NCI-H2227 (cell line): Measurements from ENCODE around the gene KLRC3.
"Not testable (repeated sequence)": the region's sequence is repeated elsewhere in the genome, so short reads cannot be mapped to it uniquely, and the experiment has no call there.

Experiments used
- DNase-seq: peaks from one replicate; lab custom pipeline; 2025; ENCODE audit not compliant: unreplicated experiment; lab: John Stamatoyannopoulos, UW

Gene KLRC3

DNA sequence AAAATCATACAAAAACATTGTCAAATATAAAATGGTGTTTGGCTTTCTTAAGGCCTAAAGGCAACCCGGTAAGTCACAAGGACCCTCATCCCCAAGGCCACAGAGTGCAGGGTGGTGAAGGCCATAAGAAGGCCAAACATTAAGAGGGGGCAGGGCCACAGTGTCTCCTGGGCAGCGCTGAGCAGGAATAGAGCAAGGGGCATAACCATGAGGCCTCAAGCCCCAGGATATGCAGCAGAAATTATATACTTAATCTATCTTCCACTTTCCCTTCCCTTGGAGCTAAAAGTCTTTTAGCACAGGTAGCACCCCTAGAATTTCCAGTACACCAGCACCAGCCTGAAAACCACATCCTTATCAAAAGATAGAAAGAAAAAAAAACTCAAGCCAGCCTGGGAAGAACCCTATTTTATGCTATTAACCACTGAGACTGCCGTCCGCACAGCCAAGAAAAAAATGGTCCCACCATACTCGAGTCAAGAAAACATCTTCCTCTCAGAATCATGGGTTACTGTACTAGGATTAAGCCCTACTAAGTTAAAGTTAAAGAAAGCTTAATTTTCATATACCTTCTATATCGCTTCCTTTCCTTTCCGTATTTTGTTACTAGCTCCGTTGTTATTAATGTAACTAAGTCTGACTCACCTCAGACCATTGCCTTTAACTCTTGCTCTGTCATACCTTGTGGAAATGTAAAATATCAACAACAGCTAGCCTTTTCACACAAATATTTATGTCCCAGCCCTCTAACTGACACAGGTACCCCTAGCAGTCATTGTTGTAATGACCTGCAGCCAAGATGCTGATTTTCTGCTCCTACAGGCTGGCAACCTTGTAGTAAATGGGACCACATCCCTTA, 50.6 kb downstream of the KLRC3 start:
- no peak for DNase-seq

DNA sequence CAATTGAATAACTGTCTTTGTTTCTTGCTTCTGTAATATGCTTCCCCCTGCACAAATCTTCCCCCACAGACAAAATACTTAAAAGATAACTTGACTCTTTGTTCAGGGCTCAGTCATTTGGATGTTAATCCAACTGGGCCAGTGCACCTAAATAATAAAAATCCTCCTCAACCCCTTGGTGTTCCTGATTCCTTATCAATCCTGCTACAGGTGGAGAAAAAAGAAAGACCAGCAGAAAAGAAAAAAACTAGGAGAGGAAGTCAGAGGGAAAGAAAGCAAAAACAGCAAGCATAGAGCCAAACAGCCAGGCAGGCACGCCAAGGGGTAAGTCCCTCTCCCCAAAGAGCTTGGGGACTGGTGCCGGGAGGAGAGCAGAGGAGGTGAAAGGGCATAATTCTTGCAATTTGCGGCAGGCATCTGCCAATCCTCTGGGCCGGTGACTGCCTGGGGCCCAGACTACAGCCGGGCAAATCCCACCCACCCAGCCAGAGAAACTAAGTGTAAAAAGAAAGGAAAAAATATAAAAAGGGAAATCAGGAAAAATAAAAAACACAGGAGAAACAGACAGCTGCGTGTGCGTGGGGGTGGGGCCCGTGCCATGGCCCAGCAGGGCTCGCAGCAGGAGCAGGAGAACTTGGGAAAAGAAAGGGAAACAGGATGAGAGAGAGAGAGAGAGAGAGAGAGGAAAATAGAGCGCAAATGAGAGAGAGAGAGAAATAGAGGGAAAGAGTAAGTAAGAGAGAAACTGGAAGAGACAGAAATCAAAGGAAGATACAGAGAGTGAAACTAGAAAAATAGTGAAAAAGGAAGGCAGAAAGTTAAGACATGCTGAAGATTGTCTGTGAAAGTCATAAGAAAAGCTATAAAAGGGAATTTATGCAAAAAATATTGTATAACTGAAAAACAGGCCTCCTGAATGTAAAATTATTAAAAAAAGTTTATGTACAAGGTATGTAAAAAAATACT, 51.9 kb downstream of the KLRC3 start:
- no peak for DNase-seq

DNA sequence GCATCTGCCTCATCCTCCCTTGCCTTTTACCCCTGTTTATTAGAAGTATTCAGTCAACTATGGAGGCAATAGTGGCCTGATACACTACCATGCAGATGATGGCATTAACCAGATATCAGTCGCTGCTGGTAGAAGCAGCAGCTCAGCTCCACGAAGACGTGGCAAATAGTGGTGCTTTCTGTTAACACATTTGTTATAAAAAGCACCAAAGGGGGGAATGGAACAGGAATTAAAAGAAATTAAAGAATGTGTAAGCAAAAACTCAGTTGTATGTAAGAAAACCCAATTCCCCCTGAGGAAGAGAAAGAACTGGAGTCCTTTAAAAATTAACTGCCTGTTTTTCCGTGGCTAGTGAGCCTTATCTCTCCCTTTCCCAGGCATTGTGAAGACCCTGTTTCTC, 52.7 kb downstream of the KLRC3 start:
- not testable (repeated sequence) for DNase-seq

DNA sequence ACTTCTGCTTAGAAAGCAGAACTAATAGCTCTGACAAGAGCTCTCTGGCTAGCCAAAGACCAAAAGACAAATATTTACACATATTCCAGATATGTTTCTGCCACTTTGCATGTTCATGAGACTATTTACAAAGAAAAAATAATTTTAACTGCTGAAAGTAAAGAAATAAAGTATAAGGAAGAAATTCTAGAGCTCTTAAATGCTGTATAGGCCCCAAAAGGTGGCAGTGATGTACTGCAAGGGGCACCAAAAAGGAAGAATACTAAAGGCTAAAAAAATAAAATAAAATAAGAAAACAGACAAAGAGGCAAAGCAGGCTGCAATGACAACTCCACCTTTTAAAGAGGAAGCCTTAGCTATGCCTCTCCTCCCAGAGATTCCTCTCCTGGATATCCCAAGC, 53.5 kb downstream of the KLRC3 start:
- DNase-seq, result no peak

DNA sequence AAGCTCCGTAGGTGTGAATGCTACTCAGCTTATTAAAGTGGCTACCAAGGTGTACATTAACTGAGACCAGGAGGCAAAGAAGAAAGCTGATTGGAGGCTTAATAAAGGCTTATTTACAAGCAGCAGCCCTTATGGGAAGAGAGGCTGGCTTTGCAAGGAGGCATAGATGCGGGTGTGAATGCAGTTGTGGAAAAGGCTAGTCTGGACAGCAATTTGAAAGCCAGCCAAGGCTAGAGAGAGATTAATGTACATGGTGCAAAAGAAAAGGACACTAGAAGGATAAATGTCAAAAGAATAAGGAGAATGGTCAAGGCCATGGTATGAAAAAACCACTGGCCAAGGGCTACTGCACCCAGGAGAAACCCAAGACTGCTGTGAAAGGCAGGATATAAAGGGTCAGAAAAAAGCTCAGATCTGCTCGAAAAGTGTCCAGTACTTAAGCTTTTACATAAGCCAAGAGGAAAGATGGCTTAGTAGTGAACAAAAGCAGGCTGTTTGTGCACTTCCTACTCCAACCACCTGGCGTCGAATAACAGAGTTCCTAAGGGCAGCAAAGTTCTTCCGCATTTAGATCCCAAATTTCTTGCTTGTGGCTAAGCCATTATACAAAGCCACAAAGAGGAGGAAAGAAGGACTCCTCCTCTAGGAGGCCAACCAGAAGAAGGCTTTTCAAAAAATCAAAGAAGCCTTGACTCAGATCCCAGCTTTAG, 54.5 kb downstream of the KLRC3 start:
- DNase-seq, result no peak

DNA sequence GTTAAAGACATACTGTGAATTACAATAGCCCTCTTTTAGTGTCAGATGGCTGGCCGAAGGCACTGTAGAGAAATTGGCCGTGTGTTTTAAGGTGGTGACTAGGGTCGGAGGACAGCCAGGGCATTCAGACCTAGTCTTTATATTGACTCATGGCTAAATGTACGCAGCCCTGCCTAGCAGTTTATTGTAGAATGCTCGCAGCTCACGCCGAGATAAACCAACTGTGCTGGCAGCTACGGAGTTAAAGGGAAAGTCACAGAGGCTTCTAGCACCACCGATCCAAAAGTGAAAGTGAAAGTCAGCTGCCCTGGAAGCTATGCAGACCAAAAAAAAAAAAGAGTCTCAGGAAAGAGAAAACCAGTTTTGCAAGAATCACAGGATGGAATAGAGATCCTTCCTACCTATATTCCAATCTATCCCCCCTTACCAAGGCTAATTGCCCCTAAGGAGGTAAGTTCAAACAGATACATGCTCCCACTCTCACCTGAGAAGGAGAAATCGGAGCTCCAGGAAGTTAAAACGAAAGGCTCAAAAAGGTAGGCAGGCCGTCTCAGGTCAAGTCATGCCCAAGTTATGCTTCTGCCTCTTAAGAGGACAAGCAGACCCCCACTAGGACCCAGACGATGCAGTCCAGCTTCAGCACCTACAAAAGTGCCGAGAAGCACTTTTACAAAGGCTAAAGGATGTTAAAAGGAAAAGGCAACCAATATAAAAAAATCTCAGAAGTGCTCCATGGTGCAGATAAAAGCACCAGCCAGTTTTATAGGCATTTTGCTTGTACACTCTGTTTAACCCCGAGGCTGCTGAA, 55.4 kb downstream of the KLRC3 start:
- DNase-seq, result peak; percentile 51

DNA sequence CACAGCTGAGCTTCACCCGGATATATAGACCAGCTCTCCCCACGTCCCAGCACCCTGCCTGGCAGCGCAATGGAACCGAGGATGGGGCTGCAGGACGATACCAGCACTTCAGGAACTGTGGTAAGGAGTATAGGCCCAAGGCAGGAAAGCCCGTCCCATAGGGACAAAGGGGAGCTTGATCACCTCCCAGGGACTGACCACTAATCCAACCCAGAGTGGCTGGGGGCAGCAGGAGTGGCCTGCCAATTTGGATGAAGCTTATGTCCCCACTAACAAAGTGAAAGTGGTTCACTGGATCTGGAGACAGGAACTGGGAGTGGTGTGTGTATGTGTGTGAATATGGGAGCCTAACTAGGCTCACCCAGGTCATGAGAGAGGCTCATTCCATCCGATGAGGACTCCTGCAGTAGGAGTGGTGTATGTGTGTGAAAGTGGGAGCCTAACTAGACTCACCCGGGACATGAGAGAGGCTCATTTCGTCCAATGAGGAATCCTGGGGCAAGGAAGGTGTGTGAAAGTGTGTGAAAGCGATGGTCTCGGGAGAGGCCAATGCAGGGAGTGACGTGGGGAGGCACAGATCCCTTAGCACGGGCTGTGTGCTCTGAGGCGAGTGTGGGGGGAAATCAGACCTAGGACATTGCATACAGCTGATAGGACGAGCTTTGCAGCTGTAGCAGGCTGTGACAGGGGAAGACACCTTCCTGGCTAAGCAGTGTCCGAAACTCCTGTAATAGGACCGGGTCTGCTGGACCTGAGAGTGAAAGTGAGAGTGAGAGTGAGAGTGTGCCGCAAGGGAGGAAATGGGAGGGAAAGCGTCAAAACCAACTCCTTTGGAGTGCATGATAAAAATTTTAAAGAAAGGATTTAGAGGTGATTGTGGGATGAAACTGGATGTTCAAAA, 56.2 kb downstream of the KLRC3 start:
- no peak for DNase-seq

DNA sequence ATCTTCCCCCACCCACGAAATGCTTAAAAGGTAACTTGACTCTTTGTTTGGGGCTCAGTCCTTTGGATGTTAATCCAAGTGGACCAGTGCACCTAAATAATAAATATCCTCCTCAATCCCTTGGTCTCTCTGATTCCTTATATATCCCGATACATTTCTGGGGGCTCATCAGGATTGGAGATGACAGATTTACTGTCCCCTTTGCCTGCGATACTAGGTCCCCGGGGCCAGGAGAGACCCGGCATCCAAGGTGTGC, 56.8 kb downstream of the KLRC3 start:
- DNase-seq, result no peak

DNA sequence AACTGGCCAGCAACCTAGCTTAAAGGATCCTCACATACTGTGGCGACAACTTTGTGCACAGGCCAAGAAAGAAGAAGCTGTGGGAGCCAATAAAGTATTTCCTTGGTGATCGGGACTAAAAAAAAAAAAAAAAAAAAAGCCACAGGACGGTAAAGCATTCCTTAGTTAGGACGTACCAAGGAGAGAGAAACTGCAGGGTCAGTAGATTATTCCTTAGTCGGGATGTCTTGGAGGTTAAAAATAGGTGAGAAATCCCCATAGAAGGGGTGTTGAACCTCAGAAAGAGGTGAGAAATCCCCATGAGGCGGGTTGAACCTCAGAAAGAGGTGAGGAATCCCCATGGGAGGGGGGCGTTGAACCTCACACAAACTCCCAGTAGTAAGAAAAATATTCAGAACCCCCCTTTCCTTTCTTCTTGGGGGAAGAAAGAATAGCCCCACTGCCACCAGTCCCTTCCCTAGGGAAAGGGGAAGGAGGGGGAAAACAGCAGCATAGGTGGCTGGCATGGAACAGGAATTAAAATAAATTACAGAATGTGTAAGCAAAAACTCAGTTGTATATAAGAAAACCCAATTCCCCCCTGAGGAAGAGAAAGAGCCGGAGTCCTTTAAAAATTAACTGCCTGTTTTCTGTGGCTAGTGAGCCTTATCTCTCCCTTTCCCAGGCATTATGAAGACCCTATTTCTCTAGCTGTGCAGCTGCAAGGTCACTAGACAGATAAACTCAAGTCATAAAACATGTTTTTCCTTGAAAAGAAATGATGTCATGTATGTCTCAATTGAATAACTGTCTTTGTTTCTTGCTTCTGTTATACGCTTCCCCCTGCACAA, 57.4 kb downstream of the KLRC3 start:
- no peak for DNase-seq

DNA sequence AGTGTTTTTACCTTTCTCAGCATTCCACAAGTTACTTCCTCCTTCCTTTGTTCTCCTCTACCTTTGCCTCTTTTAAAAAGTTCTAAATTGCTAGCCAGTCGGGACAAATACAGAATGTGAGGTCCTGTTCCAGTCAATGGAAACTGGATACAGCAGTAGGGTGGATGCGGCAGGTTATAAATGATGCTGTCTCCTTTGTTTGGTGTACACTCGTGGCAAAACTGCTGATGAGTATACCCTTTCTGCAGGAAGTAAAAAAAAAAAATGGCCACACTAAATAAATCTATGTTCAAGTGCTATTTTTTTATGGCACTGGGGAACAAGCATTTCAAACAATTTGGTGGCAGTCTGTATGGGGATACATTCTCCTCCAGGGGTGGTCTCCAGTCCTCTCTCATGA, 58.1 kb downstream of the KLRC3 start:
- DNase-seq, result no peak
